ENCODE data around the gene RNH1. TPM values are rescaled to one million over a fixed set of nuclear protein-coding genes. Genes with fewer than 3 reads are reported as not detected.

RNH1 gene
- total and polyA plus RNA-seq, 2 of the 8 experiments (the other 6 are each of a cell fraction or from before 2014, with no cell fraction given) = 48.7 to 49.8 TPM

- TF ChIP-seq CHD1 (IDR thresholded peaks at IDR 0.05; ENCODE audit: low read depth, low read length) (no peak), SP1 (IDR thresholded peaks at IDR 0.05; ENCODE audit: low read depth, low read length) (no peak), CBX8 (IDR thresholded peaks at IDR 0.05; ENCODE audit: borderline replicate concordance, low read depth, low read length) (no peak), EZH2 (IDR thresholded peaks at IDR 0.05; ENCODE audit: low read depth, low read length, severe bottlenecking) (no peak), RAD21 (IDR thresholded peaks at IDR 0.05 in 1 of 2, conservative IDR thresholded peaks at IDR 0.05 in 1 of 2; ENCODE audit: low read depth in 2 of 2, low read length in 2 of 2) (no peak), SRF (IDR thresholded peaks at IDR 0.05; ENCODE audit: low read depth, low read length) (no peak), CREB1 (IDR thresholded peaks at IDR 0.05) (no peak)
Observed at GRCh38 chr11:473962-474785, 32.9 kb downstream of the RNH1 start (continued).

Data from H1 (cell line).